GM18873 (cell line): ENCODE measurements around the gene PVALB.

Experiments used
- ATAC-seq: cut with Tn5 transposase; IDR thresholded peaks from one replicate; pipeline ENCODE4 v1.9.1; 2021; ENCODE audit warnings: mild to moderate bottlenecking, moderate library complexity, moderate number of reproducible peaks; ENCODE audit not compliant: unreplicated experiment, low FRiP score

Gene PVALB

DNA sequence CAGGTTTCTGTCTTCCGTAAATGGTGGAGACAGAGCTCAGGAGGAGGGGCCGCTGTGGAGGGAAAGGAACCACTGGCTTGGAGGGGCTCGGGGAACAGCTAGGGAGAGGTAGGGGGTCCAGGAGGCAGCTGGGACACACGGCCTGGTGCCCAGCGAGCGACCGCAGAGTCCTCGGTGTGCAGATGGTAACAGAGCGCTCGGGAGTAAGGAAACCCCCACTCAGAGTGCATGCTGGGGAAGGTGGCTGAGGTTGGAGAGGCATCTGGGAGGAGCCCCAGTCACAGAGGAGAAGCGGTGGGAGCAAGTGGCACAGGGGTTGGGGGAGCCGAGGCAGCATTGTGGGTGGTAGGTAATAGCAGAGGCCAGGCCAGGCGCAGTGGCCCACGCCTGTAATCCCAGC lies 33.2 kb upstream of the PVALB start:
- no peak for ATAC-seq

- no peak for ATAC-seq
These were observed 30.1 kb upstream of the PVALB start for GRCh38 chr22:36846949-36847348.

DNA sequence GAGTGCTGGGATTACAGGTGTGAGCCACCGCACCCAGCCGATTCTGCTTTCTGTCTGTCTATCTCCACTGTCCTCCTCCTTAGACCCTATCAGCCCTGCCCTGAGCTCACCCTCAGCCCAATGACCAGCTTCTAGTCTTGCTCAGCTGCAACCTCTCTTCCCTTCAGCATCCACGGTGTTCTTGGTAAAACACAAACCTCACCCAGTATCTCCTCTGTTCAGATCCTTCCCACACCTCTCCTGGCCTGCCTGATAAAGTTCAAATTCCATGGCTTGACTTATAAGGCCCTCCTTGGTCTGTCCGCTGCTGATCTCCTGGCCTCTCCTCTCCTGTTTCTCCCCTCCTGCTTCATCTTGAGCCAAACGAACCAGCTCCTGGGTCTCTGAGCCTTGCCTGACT lies 29.4 kb upstream of the PVALB start:
- no peak for ATAC-seq

GRCh38 chr22:36840106-36840505 lies 23.3 kb upstream of the PVALB start:
- no peak for ATAC-seq

- no peak for ATAC-seq
These were observed 22.7 kb upstream of the PVALB start for GRCh38 chr22:36839356-36840073.

- no peak for ATAC-seq
These were observed 21.5 kb upstream of the PVALB start for GRCh38 chr22:36838119-36839030.

GRCh38 chr22:36835903-36836302 lies 19.1 kb upstream of the PVALB start:
- ATAC-seq, result no peak

DNA sequence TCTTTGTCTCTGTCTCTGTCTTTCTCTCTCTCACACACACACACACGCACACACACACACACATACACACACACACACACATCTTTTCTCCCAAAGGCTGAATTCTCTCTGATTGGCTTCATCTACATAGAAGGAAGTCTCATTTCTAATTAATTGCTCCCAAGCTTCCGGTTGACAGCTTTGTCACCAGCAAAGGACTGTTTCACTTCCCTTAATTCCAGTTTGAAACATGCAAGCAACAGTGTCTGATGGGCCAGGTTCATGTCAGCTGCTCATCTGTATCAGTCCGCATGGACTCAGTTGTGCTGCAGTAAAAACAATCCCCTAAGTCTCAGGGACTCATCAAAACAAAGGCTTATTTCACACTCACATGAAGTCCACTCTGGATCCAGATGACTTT lies 16.2 kb upstream of the PVALB start:
- no peak for ATAC-seq

GRCh38 chr22:36831717-36832116 lies 14.9 kb upstream of the PVALB start:
- no peak for ATAC-seq

DNA sequence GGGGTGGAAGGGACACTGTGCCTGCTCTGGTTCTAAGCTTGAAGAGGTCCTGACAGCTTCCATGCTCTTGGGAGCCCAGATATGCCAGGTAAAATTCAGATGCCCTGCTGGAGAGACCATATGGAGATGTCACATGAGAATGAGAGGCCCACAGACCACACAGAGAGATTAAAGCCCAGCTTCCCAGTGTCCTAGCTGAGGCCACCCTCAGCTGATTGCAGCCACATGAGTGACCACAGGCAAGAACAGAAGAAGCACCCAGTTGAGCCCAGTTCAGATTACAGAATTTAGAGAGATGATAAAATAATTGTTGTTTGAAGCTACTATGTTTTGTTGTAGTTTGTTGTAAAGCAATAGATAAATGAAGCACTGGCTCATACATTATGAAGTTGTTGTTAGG lies 14.4 kb upstream of the PVALB start:
- ATAC-seq, result no peak

DNA sequence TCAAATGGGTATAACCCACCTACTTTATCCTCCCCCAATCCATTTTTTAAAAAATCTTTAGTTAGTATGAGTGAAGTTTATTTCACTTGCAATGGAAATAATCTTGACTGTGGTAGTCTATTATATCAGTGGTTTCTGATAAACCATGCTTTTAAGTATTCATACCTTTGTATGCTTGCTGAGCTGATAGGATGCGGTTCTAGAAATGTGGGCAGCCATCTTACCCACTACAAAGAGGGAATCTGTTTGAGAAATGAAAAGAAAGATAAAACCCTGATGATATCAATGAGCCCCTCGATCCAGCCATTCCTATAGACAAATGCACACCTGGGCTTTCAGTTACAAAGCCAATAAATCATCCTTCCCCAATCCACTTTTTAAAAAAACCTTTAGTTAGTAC lies 13.8 kb upstream of the PVALB start:
- no peak for ATAC-seq

- no peak for ATAC-seq
These were observed 12.7 kb upstream of the PVALB start for GRCh38 chr22:36829370-36830002.

DNA sequence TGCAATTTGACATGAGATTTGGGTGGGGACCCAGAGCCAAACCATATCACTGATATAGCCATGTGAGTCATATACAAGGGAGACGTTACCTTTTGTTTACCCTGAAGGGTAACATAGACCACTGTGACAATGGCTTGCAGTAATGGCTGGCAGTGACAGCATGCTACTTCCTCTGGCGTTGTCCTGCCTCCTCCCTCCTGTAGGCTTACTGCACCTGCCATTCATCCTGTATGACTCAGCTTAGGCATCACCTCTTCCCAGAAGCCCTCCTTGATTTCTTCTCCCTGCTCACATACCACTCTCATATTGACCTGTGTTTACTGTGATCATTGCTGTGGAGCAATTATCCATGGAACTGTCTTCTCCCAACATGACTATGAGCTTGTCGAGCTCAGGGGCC lies 12.0 kb upstream of the PVALB start:
- ATAC-seq, result no peak

DNA sequence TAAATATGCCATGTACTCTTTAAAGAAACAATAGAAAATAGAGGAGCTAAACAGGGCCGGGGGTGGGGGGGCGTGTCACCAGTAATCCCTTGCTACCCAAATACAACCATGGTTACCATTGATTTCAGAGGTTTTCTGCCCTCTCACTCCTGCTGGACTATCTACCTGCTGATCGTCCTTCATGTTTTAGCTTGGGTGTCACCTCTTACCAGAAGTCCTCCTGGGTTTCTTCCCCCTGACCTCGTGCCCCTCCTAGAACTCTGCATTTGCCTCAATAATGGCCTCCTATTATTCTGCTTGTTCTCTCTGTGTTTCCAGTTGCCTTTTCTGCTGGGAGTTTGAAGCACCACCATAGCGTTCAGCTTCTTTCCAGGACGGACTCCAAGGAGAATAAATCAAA lies 9.4 kb upstream of the PVALB start:
- no peak for ATAC-seq

GRCh38 chr22:36824655-36825054 lies 7.8 kb upstream of the PVALB start:
- no peak for ATAC-seq

GRCh38 chr22:36823186-36823839 lies 6.5 kb upstream of the PVALB start:
- no peak for ATAC-seq

DNA sequence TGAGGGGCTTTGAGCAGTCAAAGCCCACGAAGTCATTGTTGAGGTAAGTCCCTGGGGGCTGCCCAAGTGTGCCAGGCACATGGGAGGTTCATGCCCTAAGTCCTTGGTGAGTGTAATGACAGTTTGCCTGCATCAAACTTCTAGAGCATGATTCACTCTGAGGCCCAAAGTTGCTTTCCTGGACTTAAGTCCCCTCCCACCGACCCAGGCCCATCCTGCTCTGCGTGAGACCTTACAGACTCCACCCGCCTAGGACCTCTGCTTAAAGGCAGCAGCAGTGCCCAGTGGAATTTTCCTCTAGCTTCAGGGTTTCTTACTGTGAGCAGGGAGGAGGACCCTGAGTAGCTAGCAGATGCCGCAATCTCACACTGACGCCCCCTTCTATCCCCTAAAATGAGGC lies 5.7 kb upstream of the PVALB start:
- no peak for ATAC-seq

GRCh38 chr22:36819112-36819511 lies 2.3 kb upstream of the PVALB start:
- no peak for ATAC-seq

GRCh38 chr22:36818010-36818642 lies 1.3 kb upstream of the PVALB start:
- no peak for ATAC-seq

- no peak for ATAC-seq
These were observed 652 bp upstream of the PVALB start for GRCh38 chr22:36817525-36817848.

DNA sequence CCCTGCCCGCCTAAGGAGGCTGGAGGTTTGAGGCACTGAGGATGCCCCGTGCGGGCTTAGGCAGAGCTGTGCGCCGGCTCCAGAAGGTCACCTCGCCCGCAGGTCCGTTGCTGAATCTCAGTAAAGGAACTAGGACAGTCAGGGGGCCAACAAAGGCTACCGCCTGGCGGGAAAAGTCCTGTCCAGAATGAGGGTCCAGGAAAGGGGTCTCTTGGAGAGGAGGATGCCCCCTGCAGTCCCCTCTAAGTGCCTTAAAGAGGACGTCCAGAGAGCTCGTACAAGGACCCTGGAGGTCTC lies 548 bp downstream of the PVALB start:
- no peak for ATAC-seq
